Subcutaneous abdominal adipose tissue (tissue), 5 donors: ENCODE measurements around the gene ACTN4.
A peak's percentile ranks its signal among the peaks of the same experiment; 100 is the strongest.

ENCODE experiments used
- H3K27ac ChIP-seq: one replicate; pipeline ENCODE4 v1.7.0; 2013; ENCODE audit warnings: low read depth, mild to moderate bottlenecking, inconsistent platforms, low read length, moderate library complexity
- H3K27me3 ChIP-seq, 5 donors: one replicate each; pipeline ENCODE4 v1.7.0; 2013; ENCODE audit warnings: low read length in 5 of 5, inconsistent platforms in 1 of 5; ENCODE audit not compliant: control insufficient read depth in 5 of 5, insufficient read depth in 4 of 5
- H3K36me3 ChIP-seq, 5 donors: one replicate each; pipeline ENCODE4 v1.7.0; 2013; ENCODE audit warnings: low read length in 5 of 5; ENCODE audit not compliant: control insufficient read depth in 5 of 5, insufficient read depth in 5 of 5
- H3K4me1 ChIP-seq, 5 donors: one replicate each; pipeline ENCODE4 v1.7.0; 2013; ENCODE audit warnings: low read length in 5 of 5, mild to moderate bottlenecking in 3 of 5, moderate library complexity in 1 of 5; ENCODE audit not compliant: control insufficient read depth in 5 of 5, insufficient read depth in 5 of 5
- H3K4me3 ChIP-seq, 5 donors: one replicate each; pipeline ENCODE4 v1.7.0; 2013; ENCODE audit warnings: low read length in 5 of 5, low read depth in 1 of 5
- H3K9ac ChIP-seq, 5 donors: one replicate each; pipeline ENCODE4 v1.7.0; 2013; ENCODE audit warnings: low read length in 5 of 5, mild to moderate bottlenecking in 4 of 5, moderate library complexity in 3 of 5
- H3K9me3 ChIP-seq, 5 donors: one replicate each; pipeline ENCODE4 v1.7.0; 2013; ENCODE audit warnings: low read length in 5 of 5; ENCODE audit not compliant: control insufficient read depth in 5 of 5
- donor health status: healthy.
- donor health status: healthy.
- donor health status: healthy.
- donor health status: healthy.
- donor health status: healthy.

ACTN4 gene

GRCh38 chr19:38721979-38722773 lies 74.7 kb downstream of the ACTN4 start:
- H3K36me3 ChIP-seq, result peaks cover 0 to 100% (median 98%) of the 10 kb centered on the region in 5 donors
- peaks cover 5 to 30% (median 15%) of the 10 kb centered on the region in 5 donors for H3K4me1 ChIP-seq
- no peaks in the 10 kb centered on the region for H3K9me3 ChIP-seq
- H3K9ac ChIP-seq, result peak overlapping the region in 2 of 5 donors; percentile 14 to 15
- no peaks in the 10 kb centered on the region for H3K27me3 ChIP-seq
- peak overlapping the region; percentile 46 for H3K27ac ChIP-seq
- no peak overlapping the region for H3K4me3 ChIP-seq

GRCh38 chr19:38722947-38723605 lies 75.6 kb downstream of the ACTN4 start:
- H3K9me3 ChIP-seq, result no peaks in the 10 kb centered on the region
- H3K4me1 ChIP-seq, result peaks cover 5 to 32% (median 15%) of the 10 kb centered on the region in 5 donors
- H3K27me3 ChIP-seq, result no peaks in the 10 kb centered on the region
- no peak overlapping the region for H3K9ac ChIP-seq
- H3K4me3 ChIP-seq, result no peak overlapping the region
- peaks cover 0 to 100% (median 98%) of the 10 kb centered on the region in 5 donors for H3K36me3 ChIP-seq
- peak overlapping the region; percentile 46 for H3K27ac ChIP-seq

- Histone ChIP-seq H3K9me3 (no peaks in the 10 kb centered on the region), H3K4me1 (peaks cover 4 to 33% (median 13%) of the 10 kb centered on the region in 5 donors), H3K27ac (no peak overlapping the region), H3K4me3 (no peak overlapping the region), H3K36me3 (peaks cover 0 to 99% (median 98%) of the 10 kb centered on the region in 5 donors), H3K27me3 (no peaks in the 10 kb centered on the region), H3K9ac (no peak overlapping the region)
These were observed 76.1 kb downstream of the ACTN4 start for GRCh38 chr19:38723606-38723965.

GRCh38 chr19:38723990-38724854 lies 76.8 kb downstream of the ACTN4 start:
- no peak overlapping the region for H3K9ac ChIP-seq
- peaks cover 0 to 99% (median 98%) of the 10 kb centered on the region in 5 donors for H3K36me3 ChIP-seq
- no peaks in the 10 kb centered on the region for H3K27me3 ChIP-seq
- H3K4me1 ChIP-seq, result peaks cover under 1 to 26% (median 9%) of the 10 kb centered on the region in 5 donors
- no peak overlapping the region for H3K4me3 ChIP-seq
- no peak overlapping the region for H3K27ac ChIP-seq
- H3K9me3 ChIP-seq, result no peaks in the 10 kb centered on the region

GRCh38 chr19:38725469-38726283 lies 78.2 kb downstream of the ACTN4 start:
- Histone ChIP-seq H3K27ac (no peak overlapping the region), H3K4me1 (peaks cover 0 to 19% (median 0%) of the 10 kb centered on the region in 5 donors), H3K4me3 (no peak overlapping the region), H3K9me3 (no peaks in the 10 kb centered on the region), H3K9ac (no peak overlapping the region), H3K36me3 (peaks cover 0 to 95% (median 92%) of the 10 kb centered on the region in 5 donors), H3K27me3 (no peaks in the 10 kb centered on the region)

GRCh38 chr19:38726284-38726673 lies 78.8 kb downstream of the ACTN4 start:
- no peaks in the 10 kb centered on the region for H3K9me3 ChIP-seq
- no peak overlapping the region for H3K27ac ChIP-seq
- H3K27me3 ChIP-seq, result no peaks in the 10 kb centered on the region
- no peak overlapping the region for H3K9ac ChIP-seq
- peaks cover 0 to 22% (median 0%) of the 10 kb centered on the region in 5 donors for H3K4me1 ChIP-seq
- no peak overlapping the region for H3K4me3 ChIP-seq
- H3K36me3 ChIP-seq, result peaks cover 0 to 94% (median 92%) of the 10 kb centered on the region in 5 donors

- no peak overlapping the region for H3K4me3 ChIP-seq
- no peak overlapping the region for H3K27ac ChIP-seq
- peaks cover 0 to 23% (median 0%) of the 10 kb centered on the region in 5 donors for H3K4me1 ChIP-seq
- H3K9ac ChIP-seq, result no peak overlapping the region
- H3K36me3 ChIP-seq, result peaks cover 0 to 94% (median 88%) of the 10 kb centered on the region in 5 donors
- no peaks in the 10 kb centered on the region for H3K27me3 ChIP-seq
- H3K9me3 ChIP-seq, result no peaks in the 10 kb centered on the region
These were observed 79.4 kb downstream of the ACTN4 start for GRCh38 chr19:38726761-38727301.

- Histone ChIP-seq H3K4me1 (peaks cover 0 to 24% (median 0%) of the 10 kb centered on the region in 5 donors), H3K4me3 (no peak overlapping the region), H3K9me3 (no peaks in the 10 kb centered on the region), H3K36me3 (peaks cover 0 to 92% (median 85%) of the 10 kb centered on the region in 5 donors), H3K27me3 (no peaks in the 10 kb centered on the region), H3K27ac (no peak overlapping the region), H3K9ac (no peak overlapping the region)
These were observed 79.9 kb downstream of the ACTN4 start for GRCh38 chr19:38727306-38727867.
